Ascending aorta (tissue), 2 donors: ENCODE measurements around the gene RBM19. TPM values are rescaled to one million over a fixed set of nuclear protein-coding genes. Genes with fewer than 3 reads are reported as not detected.

ENCODE experiments used
- DNase-seq, 2 donors: peaks; one replicate each; pipeline ENCODE4 v3.0.0-alpha.2; 2019; ENCODE audit warnings: low spot score in 2 of 2
- H3K27ac ChIP-seq, 2 donors: fragments of 200-600 bp; sonication (generic); one replicate each; pipeline ENCODE4 v1.5.1; 2016 to 2017; ENCODE audit warnings: mild to moderate bottlenecking in 1 of 2
- H3K27me3 ChIP-seq: fragments of 200-600 bp; sonication (generic); one replicate; pipeline ENCODE4 v1.5.1; 2017
- H3K36me3 ChIP-seq, 2 donors: fragments of 200-600 bp; sonication (generic); one replicate each; pipeline ENCODE4 v1.5.1; 2016
- H3K4me1 ChIP-seq, 2 donors: fragments of 200-600 bp; sonication (generic); one replicate each; pipeline ENCODE4 v1.5.1; 2016 to 2017; ENCODE audit warnings: mild to moderate bottlenecking in 1 of 2
- H3K4me3 ChIP-seq, 2 donors: fragments of 200-600 bp; sonication (generic); one replicate each; pipeline ENCODE4 v1.5.1; 2016 to 2017; ENCODE audit warnings: mild to moderate bottlenecking in 1 of 2
- H3K9me3 ChIP-seq, 2 donors: fragments of 200-600 bp; sonication (generic); one replicate each; pipeline ENCODE4 v1.5.1; 2016
- CTCF ChIP-seq, 3 experiments: fragments of 200-600 bp in 2 of 3; fragments of 450-650 bp in 1 of 3; sonication (generic) in 2 of 3; IDR thresholded peaks; one replicate each; pipeline ENCODE4 v1.5.1; 2016 to 2019; ENCODE audit warnings: antibody characterized with exemption in 3 of 3, mild to moderate bottlenecking in 1 of 3, moderate library complexity in 1 of 3
- intact Hi-C: fragments of 100-400 bp; cut with DNase I; formaldehyde crosslinking; loops from one replicate; pipeline ENCODE4 v1.15.1; 2023
- total RNA-seq: library from RNA; depleted of rRNA; stranded (reverse); fragments of >200 nt; gene quantifications from one replicate; pipeline ENCODE4 v1.1.0, GENCODE V29; 2016

Gene RBM19
- total RNA-seq, 1 donor from 2014 or later: 22.8 TPM

- Histone ChIP-seq H3K36me3 (no peaks in the 10 kb centered on the region), H3K9me3 (no peaks in the 10 kb centered on the region), H3K4me1 (no peaks in the 10 kb centered on the region), H3K4me3 (no peak overlapping the region), H3K27me3 (no peaks in the 10 kb centered on the region), H3K27ac (no peak overlapping the region)
- intact Hi-C loops: no loop called here
- no peak for TF ChIP-seq CTCF (IDR thresholded peaks at IDR 0.05)
- no peak for DNase-seq
Observed at GRCh38 chr12:113779774-113780173, 186.4 kb downstream of the RBM19 start.

GRCh38 chr12:113778432-113779132 is 187.5 kb downstream of the RBM19 start:
- no peak overlapping the region for H3K27ac ChIP-seq
- H3K27me3 ChIP-seq: no peaks in the 10 kb centered on the region
- DNase-seq: no peak
- intact Hi-C loops: no loop called here
- H3K4me1 ChIP-seq: no peaks in the 10 kb centered on the region
- no peaks in the 10 kb centered on the region for H3K9me3 ChIP-seq
- H3K36me3 ChIP-seq: no peaks in the 10 kb centered on the region
- no peak overlapping the region for H3K4me3 ChIP-seq
- no peak for TF ChIP-seq CTCF (IDR thresholded peaks at IDR 0.05)

GRCh38 chr12:113777751-113778150 is 188.4 kb downstream of the RBM19 start:
- DNase-seq: no peak
- TF ChIP-seq CTCF (IDR thresholded peaks at IDR 0.05): no peak
- no peaks in the 10 kb centered on the region for H3K9me3 ChIP-seq
- intact Hi-C loops: no loop called here
- no peak overlapping the region for H3K27ac ChIP-seq
- no peaks in the 10 kb centered on the region for H3K27me3 ChIP-seq
- H3K4me3 ChIP-seq: no peak overlapping the region
- H3K4me1 ChIP-seq: no peaks in the 10 kb centered on the region
- H3K36me3 ChIP-seq: no peaks in the 10 kb centered on the region

- no peak overlapping the region for H3K4me3 ChIP-seq
- intact Hi-C loops: no loop called here
- no peak overlapping the region for H3K27ac ChIP-seq
- no peak for DNase-seq
- TF ChIP-seq CTCF (IDR thresholded peaks at IDR 0.05): no peak
- H3K27me3 ChIP-seq: no peaks in the 10 kb centered on the region
- H3K9me3 ChIP-seq: no peaks in the 10 kb centered on the region
- no peaks in the 10 kb centered on the region for H3K36me3 ChIP-seq
- H3K4me1 ChIP-seq: no peaks in the 10 kb centered on the region
Observed at GRCh38 chr12:113776536-113776935, 189.6 kb downstream of the RBM19 start.

GRCh38 chr12:113774526-113774925 is 191.6 kb downstream of the RBM19 start:
- no peak for DNase-seq
- Histone ChIP-seq H3K4me1 (no peaks in the 10 kb centered on the region), H3K27me3 (no peaks in the 10 kb centered on the region), H3K9me3 (no peaks in the 10 kb centered on the region), H3K27ac (no peak overlapping the region), H3K4me3 (no peak overlapping the region), H3K36me3 (no peaks in the 10 kb centered on the region)
- intact Hi-C loops: no loop called here
- TF ChIP-seq CTCF (IDR thresholded peaks at IDR 0.05): no peak
